Measurements from ENCODE around the gene GRPEL2.

GRPEL2 gene

GRCh38 chr5:149358294-149358651 is 13.0 kb downstream of the GRPEL2 start:
- DNase-seq, result peak; percentile 41

GRCh38 chr5:149358868-149359495 is 13.7 kb downstream of the GRPEL2 start:
- no peak for DNase-seq

GRCh38 chr5:149360272-149360671 is 15.0 kb downstream of the GRPEL2 start:
- no peak for DNase-seq

GRCh38 chr5:149362541-149362940 is 17.2 kb downstream of the GRPEL2 start:
- DNase-seq, result no peak

GRCh38 chr5:149363358-149363757 is 18.1 kb downstream of the GRPEL2 start:
- no peak for DNase-seq

- no peak for DNase-seq
These were observed 18.6 kb downstream of the GRPEL2 start for GRCh38 chr5:149363936-149364335.

- no peak for DNase-seq
These were observed 19.4 kb downstream of the GRPEL2 start for GRCh38 chr5:149364719-149365118.

GRCh38 chr5:149365418-149365817 is 20.1 kb downstream of the GRPEL2 start:
- no peak for DNase-seq

GRCh38 chr5:149366169-149366729 is 20.9 kb downstream of the GRPEL2 start:
- no peak for DNase-seq

GRCh38 chr5:149367249-149367971 is 22.1 kb downstream of the GRPEL2 start:
- DNase-seq, result peak; percentile 67

GRCh38 chr5:149367972-149368645 is 22.8 kb downstream of the GRPEL2 start:
- no peak for DNase-seq

- no peak for DNase-seq
These were observed 25.6 kb downstream of the GRPEL2 start for GRCh38 chr5:149370878-149371277.

- peak; percentile 78 for DNase-seq
These were observed 26.1 kb downstream of the GRPEL2 start for GRCh38 chr5:149371296-149371962.

- no peak for DNase-seq
These were observed 26.9 kb downstream of the GRPEL2 start for GRCh38 chr5:149372076-149372795.

GRCh38 chr5:149372932-149373331 is 27.6 kb downstream of the GRPEL2 start:
- no peak for DNase-seq

- no peak for DNase-seq
These were observed 29.0 kb downstream of the GRPEL2 start for GRCh38 chr5:149374303-149374702.

GRCh38 chr5:149374801-149375200 is 29.5 kb downstream of the GRPEL2 start:
- no peak for DNase-seq

GRCh38 chr5:149375434-149375833 is 30.1 kb downstream of the GRPEL2 start:
- DNase-seq, result no peak

- DNase-seq, result no peak
These were observed 30.8 kb downstream of the GRPEL2 start for GRCh38 chr5:149376104-149376503.

GRCh38 chr5:149376711-149377447 is 31.6 kb downstream of the GRPEL2 start:
- DNase-seq, result no peak

GRCh38 chr5:149378241-149378820 is 33.0 kb downstream of the GRPEL2 start:
- DNase-seq, result no peak
